HCT116 (cell line): ENCODE measurements around the gene GARNL3.

Experiments used
- EZH2 ChIP-seq: fragments of 200-600 bp; sonication (generic); IDR thresholded peaks from 2 replicates; pipeline ENCODE4 v1.6.1; 2017; ENCODE audit warnings: antibody characterized with exemption, mixed run types
- EZH2phosphoT487 ChIP-seq: fragments of 200-600 bp; IDR thresholded peaks from 2 replicates; pipeline ENCODE4 v1.6.1; 2018; ENCODE audit warnings: antibody characterized with exemption, borderline replicate concordance
- POLR2A ChIP-seq: IDR thresholded peaks from 2 replicates; pipeline ENCODE4 v1.7.0; 2011; ENCODE audit warnings: borderline replicate concordance; ENCODE audit not compliant: insufficient read depth, insufficient read length; ENCODE audit errors: extremely low read depth
- SP1 ChIP-seq: IDR thresholded peaks from 2 replicates; pipeline ENCODE4 v1.6.1; 2012; ENCODE audit warnings: low read depth
- TCF7L2 ChIP-seq: IDR thresholded peaks from 2 replicates; pipeline ENCODE4 v1.7.0; 2011; ENCODE audit warnings: borderline replicate concordance, inconsistent platforms; ENCODE audit not compliant: insufficient read depth, insufficient read length; ENCODE audit errors: extremely low read depth
- ZNF274 ChIP-seq: fragments of 200-500 bp; sonication (Bioruptor generic); IDR thresholded peaks from 2 replicates; pipeline ENCODE4 v1.6.1; 2014; ENCODE audit warnings: mild to moderate bottlenecking, low read depth, low read length, inconsistent platforms
- TF ChIP-seq, protein P1 (sequence below): IDR thresholded peaks from 2 replicates; pipeline ENCODE4 v1.6.1; 2012
- TF ChIP-seq, protein P2 (sequence below), 3 experiments: fragments of 200-600 bp in 1 of 3; sonication (generic) in 1 of 3; IDR thresholded peaks in 2 of 3; conservative IDR thresholded peaks in 1 of 3; 2 replicates each; pipeline ENCODE4 v1.5.1; 2012 to 2017; ENCODE audit warnings: low read depth in 2 of 3, low read length in 2 of 3, antibody characterized with exemption in 1 of 3, borderline replicate concordance in 1 of 3, control low read depth in 1 of 3, mild to moderate bottlenecking in 1 of 3, mixed read lengths in 1 of 3, mixed run types in 1 of 3, moderate library complexity in 1 of 3; ENCODE audit not compliant: insufficient read depth in 1 of 3
- TF ChIP-seq, protein P3 (sequence below): IDR thresholded peaks from 2 replicates; pipeline ENCODE4 v1.6.1; 2012; ENCODE audit warnings: low read depth

DNA sequence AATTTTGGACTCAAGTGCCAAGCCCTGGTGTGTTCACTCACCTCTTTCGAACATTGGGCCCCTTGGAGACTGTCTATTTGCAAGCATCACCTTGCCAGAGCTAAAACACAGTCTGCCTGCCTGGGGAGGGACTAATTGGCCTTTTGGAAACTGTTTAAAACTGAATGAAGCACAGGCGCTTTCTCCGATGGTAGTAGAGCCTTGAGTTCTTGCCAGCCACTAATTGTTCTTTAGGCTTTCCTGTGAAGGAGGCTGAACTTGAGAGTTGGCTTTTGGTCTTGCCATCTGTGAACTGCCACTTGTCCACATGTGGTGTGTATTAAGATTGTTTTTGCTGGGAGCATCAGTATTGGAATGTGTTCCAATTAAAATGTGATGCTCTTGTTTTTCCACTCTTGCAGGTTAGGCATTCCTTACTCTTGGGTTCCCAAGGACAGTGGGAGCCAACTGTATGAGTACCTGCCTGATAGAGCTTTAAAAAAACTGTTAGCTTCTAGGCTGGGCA, 26.0 kb downstream of the GARNL3 start:
- no peak for TF ChIP-seq SP1
- TF ChIP-seq, protein P1, sequence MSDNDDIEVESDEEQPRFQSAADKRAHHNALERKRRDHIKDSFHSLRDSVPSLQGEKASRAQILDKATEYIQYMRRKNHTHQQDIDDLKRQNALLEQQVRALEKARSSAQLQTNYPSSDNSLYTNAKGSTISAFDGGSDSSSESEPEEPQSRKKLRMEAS = no peak
- TF ChIP-seq, protein P2, sequence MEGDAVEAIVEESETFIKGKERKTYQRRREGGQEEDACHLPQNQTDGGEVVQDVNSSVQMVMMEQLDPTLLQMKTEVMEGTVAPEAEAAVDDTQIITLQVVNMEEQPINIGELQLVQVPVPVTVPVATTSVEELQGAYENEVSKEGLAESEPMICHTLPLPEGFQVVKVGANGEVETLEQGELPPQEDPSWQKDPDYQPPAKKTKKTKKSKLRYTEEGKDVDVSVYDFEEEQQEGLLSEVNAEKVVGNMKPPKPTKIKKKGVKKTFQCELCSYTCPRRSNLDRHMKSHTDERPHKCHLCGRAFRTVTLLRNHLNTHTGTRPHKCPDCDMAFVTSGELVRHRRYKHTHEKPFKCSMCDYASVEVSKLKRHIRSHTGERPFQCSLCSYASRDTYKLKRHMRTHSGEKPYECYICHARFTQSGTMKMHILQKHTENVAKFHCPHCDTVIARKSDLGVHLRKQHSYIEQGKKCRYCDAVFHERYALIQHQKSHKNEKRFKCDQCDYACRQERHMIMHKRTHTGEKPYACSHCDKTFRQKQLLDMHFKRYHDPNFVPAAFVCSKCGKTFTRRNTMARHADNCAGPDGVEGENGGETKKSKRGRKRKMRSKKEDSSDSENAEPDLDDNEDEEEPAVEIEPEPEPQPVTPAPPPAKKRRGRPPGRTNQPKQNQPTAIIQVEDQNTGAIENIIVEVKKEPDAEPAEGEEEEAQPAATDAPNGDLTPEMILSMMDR (IDR thresholded peaks at IDR 0.05 in 2 of 3, conservative IDR thresholded peaks at IDR 0.05 in 1 of 3; ENCODE audit: borderline replicate concordance in 1 of 3, insufficient read depth in 1 of 3, low read depth in 2 of 3, low read length in 2 of 3) = no peak
- no peak for TF ChIP-seq POLR2A
- no peak for TF ChIP-seq EZH2phosphoT487
- TF ChIP-seq ZNF274 = no peak
- no peak for TF ChIP-seq TCF7L2
- TF ChIP-seq, protein P3, sequence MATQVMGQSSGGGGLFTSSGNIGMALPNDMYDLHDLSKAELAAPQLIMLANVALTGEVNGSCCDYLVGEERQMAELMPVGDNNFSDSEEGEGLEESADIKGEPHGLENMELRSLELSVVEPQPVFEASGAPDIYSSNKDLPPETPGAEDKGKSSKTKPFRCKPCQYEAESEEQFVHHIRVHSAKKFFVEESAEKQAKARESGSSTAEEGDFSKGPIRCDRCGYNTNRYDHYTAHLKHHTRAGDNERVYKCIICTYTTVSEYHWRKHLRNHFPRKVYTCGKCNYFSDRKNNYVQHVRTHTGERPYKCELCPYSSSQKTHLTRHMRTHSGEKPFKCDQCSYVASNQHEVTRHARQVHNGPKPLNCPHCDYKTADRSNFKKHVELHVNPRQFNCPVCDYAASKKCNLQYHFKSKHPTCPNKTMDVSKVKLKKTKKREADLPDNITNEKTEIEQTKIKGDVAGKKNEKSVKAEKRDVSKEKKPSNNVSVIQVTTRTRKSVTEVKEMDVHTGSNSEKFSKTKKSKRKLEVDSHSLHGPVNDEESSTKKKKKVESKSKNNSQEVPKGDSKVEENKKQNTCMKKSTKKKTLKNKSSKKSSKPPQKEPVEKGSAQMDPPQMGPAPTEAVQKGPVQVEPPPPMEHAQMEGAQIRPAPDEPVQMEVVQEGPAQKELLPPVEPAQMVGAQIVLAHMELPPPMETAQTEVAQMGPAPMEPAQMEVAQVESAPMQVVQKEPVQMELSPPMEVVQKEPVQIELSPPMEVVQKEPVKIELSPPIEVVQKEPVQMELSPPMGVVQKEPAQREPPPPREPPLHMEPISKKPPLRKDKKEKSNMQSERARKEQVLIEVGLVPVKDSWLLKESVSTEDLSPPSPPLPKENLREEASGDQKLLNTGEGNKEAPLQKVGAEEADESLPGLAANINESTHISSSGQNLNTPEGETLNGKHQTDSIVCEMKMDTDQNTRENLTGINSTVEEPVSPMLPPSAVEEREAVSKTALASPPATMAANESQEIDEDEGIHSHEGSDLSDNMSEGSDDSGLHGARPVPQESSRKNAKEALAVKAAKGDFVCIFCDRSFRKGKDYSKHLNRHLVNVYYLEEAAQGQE = no peak
- no peak for TF ChIP-seq EZH2
